Measurements from ENCODE around the gene XPA.

XPA gene

GRCh38 chr9:97627624-97628023 lies 69.5 kb downstream of the XPA start:
- Mint-ChIP-seq H3K27ac (peak overlapping the region; percentile 7), H3K9me3 (no peaks in the 10 kb centered on the region), H3K4me1 (peaks cover 16% of the 10 kb centered on the region), H3K4me3 (no peak overlapping the region), H3K27me3 (no peaks in the 10 kb centered on the region), H3K36me3 (peaks cover 17% of the 10 kb centered on the region)
- DNase-seq = no peak
- CTCF ChIA-PET = interaction anchor here (1.0 kb wide), 1 partner anchor 12 kb away, joined by 3 read pairs; no protein-coding TSS in a partner anchor

- H3K27ac Mint-ChIP-seq = no peak overlapping the region
- H3K4me3 Mint-ChIP-seq = no peak overlapping the region
- CTCF ChIA-PET = interaction anchor here (1.3 kb wide), 1 partner anchor 10 kb away, joined by 5 read pairs; no protein-coding TSS in a partner anchor
- no peaks in the 10 kb centered on the region for H3K9me3 Mint-ChIP-seq
- DNase-seq = no peak
- no peaks in the 10 kb centered on the region for H3K27me3 Mint-ChIP-seq
- peaks cover 23% of the 10 kb centered on the region for H3K36me3 Mint-ChIP-seq
- H3K4me1 Mint-ChIP-seq = peaks cover 4% of the 10 kb centered on the region
Observed at GRCh38 chr9:97625620-97626019, 71.5 kb downstream of the XPA start.
